Fibroblast of lung (primary cell): Measurements from ENCODE around the gene TPD52L1.

Source experiments
- CTCF ChIP-seq, 2 donors: IDR thresholded peaks in 1 of 2; conservative IDR thresholded peaks in 1 of 2; 1 replicate in 1 of 2; 2 replicates in 1 of 2; pipeline ENCODE4 v1.5.1; 2011 to 2012; ENCODE audit warnings: low read length in 2 of 2, control low read depth in 1 of 2, inconsistent platforms in 1 of 2, low read depth in 1 of 2, mild to moderate bottlenecking in 1 of 2
- EZH2 ChIP-seq: IDR thresholded peaks from 2 replicates; pipeline ENCODE4 v1.5.1; 2012; ENCODE audit warnings: low read length, control low read depth, mild to moderate bottlenecking; ENCODE audit errors: missing control alignments

- TF ChIP-seq EZH2, result no peak
- no peak for TF ChIP-seq CTCF (conservative IDR thresholded peaks at IDR 0.05 in 1 of 2, IDR thresholded peaks at IDR 0.05 in 1 of 2; ENCODE audit: low read depth in 1 of 2, low read length in 2 of 2)
These were observed 153.2 kb downstream of the TPD52L1 start for GRCh38 chr6:125306756-125307149.
